ENCODE measurements around the gene RCBTB2.

GRCh38 chr13:48502601-48503319 lies 30.1 kb downstream of the RCBTB2 start:
- no peak for TF ChIP-seq EZH2phosphoT487 (IDR thresholded peaks at IDR 0.05; ENCODE audit: insufficient read depth, low read depth)
- TF ChIP-seq EZH2 (IDR thresholded peaks at IDR 0.05; ENCODE audit: insufficient read depth, poor library complexity, severe bottlenecking): no peak

All from GM23248 (cell line).